HG03521 (cell line): ENCODE data around the gene TMEM41A.

ENCODE experiments used
- ATAC-seq: cut with Tn5 transposase; IDR thresholded peaks from one replicate; pipeline ENCODE4 v1.9.1; 2021; ENCODE audit warnings: mild to moderate bottlenecking, moderate library complexity; ENCODE audit not compliant: unreplicated experiment

The TMEM41A gene

DNA sequence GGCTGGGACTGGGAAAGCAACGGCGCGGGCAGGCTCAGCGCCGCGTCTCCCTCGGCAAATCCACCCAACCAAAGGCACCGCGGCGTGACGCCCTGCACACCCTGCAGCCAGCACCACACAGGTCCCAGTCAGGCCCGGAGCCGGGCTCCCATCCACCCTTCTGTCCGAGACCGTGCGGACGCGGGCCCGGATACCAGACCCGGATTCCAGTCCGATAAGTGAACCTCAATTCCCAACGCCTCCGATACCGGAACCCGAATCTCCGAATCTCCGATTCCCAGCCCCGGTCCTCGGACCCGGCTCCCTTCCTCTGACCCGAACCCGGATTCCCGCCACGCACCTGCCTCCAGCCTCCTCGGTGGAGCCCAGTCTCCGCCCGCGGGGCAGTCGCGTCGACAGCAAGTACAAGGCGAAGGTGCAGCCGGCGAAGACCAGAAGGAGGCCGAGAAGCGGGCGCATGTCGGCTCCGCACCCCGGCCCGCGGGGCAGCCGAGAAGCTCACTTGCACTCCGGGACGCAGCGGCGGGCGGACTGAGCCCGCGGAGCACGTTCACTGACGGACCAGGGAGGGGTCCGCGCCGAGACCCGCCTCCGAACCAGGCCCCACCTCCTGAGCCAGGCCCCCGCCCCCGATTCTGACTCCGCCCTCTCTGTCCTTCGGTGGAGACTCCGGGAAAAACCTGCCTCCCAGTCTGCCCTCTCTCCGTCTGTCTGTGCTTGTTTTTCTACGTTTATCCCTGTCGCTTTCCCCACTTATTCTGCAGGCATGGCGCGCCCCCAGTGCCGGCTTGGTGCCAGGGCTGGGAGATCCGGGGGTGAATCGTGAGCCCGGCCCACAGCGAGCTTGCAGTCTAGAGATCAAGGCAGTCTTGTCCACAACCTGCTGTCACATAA is at the start of gene TMEM41A:
Gene TMEM41A, minus strand, starts transcription at position 533 of the 894 bp plus-strand sequence. Its CDS starts 74 bp downstream, at position 459.
- peak; percentile 98 for ATAC-seq

DNA sequence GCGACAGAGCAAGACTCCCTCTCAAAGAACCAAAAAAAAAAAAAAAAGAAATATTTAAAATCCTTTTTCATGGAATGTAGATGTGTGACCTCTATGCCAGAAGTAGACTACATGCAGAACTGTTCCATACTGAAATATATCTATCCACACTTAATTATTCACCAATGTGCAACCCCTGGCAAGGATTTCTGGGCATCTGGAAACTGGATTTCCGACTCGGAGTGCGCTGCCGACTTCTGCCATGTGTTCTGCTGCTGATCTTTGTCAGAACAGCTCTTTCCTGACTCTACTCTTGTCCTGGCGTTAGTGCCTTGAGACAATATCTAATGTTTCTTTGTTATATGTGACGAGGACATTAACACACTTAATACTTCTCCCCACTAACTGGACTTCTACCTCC is 41.9 kb upstream of the TMEM41A start:
- no peak for ATAC-seq

DNA sequence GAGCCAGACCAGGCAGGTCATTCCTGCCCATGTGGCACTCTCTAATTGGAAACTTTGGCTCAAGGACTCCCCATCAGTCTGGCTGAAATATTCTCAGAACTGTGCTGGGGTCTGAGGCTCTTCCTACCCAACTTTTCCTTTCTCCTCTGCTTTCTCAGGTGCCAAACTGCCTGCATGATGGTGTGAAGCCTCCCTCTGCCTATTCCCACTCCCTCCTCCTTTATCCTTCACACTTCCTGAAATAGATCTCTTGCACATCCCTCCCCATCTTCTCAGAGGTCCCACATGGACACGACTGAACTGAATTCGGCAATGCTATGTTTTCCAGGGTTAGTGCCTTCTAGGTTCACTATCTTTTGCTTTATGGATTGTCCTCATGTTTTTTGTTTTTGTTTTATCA is 41.1 kb upstream of the TMEM41A start:
- no peak for ATAC-seq

DNA sequence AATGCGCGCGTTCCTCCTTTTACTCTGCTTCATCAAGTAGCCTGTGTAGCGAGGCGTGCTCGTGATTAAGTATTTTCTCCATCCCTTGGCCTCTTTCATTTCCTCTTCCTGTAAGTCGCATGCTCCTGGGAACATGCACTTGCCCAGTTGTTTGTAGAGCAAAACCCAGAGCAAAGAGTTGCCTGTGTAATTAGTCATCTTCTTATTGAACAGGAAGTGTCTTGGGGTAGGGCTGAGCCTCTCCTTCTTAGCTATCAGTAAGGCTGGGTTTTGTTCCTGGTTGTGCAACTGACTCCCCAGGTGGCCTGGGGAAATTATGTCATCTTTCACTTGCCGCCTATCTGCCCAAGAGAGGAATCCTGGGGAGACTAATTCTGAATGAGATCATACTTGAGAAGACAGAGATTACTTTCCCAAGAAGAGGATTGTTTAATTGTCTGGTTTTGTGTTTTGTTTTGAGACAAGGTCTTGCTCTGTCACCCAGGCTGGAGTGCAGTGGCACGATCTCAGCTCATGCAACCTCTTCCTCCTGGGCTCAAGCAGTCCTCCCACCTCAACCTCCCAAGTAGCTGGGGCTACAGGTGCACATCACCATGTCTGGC is 38.6 kb upstream of the TMEM41A start:
- peak; percentile 98 for ATAC-seq

DNA sequence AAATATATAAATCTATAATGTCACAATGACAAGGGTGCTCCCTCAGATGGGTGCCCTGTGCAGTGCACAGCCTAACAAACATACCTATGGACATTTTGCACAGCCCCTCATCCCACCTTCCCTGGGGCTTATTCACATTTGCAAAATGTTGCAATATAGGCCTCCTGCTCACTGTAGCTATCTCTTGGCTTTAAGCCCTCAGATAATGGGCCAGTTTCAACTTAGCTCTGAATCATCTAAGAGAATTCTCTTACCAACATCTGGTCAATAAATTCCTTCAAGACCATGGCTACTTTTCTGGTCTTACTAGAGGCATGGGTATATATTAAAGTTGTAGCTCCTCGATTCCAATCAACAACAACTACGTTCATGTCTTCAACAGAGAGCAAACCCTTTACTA is 35.7 kb upstream of the TMEM41A start:
- ATAC-seq: no peak

DNA sequence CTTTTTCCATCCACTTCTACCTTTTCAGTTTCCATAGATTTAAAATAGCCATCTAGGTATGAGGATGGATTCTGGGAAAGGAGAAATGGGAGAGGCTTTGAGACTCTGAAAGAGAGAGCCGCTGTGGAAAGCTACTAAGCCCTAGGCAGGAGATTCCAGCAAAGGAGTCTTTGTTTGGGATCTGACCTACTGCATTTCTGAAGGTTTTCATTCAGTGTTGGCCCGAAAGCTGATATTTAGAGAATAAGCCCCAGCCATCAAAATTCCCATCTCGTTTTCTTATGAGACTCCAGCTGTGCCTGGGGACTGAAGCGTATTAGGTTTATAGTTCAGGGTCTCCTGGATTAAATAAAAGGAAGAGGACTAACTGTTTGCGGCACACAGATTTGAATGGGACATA is 34.1 kb upstream of the TMEM41A start:
- ATAC-seq: no peak

DNA sequence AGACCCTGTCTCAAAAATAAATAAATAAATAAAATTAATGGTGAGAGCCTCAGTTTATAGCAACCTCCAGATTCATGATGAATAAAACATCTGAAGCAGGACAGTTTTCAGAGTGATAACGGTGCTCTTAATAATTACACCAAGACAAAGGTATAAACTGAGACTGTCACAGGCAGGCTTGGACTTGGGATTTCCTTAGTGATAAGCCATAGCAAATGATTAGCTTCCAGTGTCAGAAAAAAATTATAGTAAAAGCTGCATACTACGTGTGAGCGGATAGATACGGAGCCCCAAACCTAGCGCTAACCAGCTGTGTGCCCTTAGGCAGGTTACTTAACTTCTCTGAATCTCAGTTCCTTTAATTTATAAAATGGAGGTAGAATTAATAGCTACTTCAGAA is 32.0 kb upstream of the TMEM41A start:
- ATAC-seq: no peak

DNA sequence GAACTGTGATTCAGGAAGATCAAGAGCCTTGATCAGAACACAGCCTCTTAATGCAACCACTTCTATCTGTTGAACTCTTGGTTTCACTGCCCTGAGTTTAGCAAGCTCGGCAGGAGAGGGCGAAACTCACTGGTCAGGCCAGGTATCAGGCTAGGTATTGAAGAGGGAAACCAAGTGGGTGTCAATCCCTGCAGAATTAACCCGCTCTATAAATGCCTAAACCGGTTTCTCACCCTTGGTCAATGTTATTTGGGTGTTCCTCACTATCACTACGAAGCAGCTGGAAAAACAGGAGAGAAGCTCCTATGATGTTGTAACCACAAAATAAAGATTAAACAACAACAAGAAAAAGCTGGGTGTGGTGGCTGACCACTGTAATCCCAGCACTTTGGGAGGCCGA is 29.7 kb upstream of the TMEM41A start:
- ATAC-seq: no peak

DNA sequence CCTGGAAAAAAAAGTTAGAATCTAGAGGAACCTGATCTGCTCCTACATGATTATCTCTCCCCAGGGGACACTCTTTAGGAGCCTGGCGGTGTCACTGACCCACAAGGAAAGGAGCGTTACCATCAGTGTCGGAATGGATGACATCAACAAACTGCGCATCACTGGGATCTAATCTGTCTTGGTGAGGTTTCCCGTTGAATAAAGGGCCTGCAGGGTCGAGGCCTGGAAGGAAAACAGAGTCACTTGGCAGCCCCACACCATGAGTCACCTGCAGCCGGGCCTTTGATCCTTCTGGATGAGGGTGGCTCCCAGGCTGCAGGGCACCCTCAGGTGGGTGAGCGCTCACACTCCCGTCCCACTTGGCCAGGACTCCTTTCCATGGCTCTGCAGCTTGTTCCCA is 28.5 kb upstream of the TMEM41A start:
- no peak for ATAC-seq

DNA sequence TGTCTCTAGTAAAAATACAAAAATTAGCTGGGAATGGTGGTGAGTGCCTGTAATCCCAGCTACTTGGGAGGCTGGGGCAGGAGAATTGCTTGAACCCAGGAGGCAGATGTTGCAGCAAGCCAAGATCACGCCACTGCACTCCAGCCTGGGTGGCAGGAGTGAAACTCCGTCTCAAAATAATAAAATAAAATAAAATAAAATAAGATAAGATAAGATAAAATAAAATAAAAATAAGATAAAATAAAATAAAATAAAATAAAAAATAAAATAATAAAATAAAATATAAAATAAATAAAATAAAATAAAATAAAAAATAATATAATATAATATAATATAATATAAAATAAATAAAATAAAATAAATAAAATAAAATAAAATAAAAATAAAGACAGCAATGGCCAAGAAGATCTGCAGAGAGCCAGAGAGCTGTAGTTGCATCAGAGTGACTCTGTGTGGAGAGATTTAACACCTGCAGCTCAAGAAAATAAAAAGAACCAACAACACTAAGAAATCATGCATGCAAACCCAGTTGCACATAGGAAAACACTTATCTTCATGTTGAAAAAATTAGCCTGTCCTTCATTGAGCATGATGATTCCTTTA is 27.6 kb upstream of the TMEM41A start:
- ATAC-seq: no peak

DNA sequence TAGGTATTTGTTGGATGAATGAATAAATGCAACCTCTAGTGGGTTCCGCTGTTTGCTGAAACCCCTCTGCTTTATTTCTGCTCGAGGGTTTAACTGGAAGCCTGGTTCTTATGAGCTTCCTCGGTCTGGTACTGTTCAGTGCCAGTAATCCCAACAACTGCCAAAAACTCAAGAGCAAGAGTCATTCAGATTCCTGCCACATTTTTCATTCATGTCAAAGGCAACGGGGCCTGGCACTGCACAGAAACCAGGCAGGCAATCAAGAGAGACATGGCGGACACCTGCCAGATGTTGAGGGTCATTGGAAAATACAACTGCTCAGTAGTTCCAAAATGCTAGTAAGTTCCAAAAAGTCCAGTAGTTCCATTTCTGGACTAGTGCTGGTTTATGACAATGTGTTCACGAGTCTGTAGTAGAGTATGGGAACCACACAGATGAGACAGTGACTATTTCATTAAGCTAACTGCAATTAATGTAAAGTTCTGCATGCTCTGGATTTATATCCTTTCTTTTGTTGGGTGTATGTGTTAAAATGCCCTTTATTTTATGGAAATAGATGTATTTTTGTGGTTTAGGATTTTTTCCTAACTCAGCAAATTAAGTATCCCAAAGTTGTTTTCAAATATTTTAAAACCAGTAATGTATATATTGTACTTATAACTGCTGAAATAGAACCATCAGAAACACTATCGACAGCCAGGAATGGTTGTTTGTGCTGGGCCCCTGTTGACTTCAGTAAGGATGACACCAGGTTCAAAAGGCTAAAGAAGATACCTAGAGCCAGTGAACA is 22.7 kb upstream of the TMEM41A start:
- ATAC-seq: no peak

DNA sequence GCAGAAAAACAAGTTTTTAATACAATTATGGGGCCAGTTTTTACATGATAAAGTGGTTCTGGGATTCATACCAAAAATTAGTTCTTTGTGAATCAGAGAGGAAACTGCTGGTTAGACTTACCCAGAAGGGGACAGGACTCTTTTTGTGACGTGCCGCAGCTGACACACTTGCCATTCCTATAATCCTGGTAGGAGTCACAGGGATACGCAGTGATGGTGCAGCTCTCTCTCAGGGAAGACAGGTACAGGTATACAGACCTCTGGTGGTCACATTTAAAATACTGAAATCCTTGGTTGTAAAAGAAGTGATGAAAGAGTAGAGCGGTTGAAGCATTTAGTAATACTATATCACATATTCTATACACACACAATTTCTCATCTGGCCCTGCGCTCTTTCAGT is 20.2 kb upstream of the TMEM41A start:
- no peak for ATAC-seq

DNA sequence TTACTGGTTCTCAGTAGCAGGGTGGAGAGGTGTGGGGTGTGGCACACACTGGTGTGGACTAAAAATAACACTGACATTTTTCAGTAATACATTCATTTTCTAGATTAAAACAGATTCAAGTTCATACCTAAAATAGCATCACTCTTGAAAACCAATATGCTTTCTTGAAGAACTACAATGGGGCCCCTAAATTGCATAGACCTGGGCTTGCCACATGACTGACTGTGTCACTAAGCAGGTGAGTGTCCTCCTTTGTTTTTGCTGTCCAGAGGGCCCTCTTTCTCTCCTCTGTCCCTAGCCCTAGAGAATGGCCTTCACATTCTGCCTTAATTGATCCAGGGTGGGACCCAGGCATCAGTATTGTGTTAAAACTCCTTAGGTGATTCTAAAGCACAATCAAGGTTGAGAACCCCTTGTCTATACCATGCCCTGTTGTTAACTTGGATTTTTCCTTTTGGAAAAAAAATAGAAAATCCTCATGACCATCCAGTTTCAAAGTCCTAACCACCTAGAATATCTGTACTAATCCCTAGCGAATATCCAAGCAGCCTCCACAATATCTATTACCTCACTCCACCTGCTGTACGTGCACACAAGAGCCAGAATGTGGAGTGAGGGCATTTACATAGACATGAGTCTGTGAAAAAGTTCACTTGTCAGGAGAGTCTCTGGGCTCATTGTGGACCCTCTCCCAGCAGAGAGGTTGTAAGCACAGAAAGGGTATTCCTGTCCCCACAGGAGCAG is 18.7 kb upstream of the TMEM41A start:
- peak; percentile 50 for ATAC-seq

DNA sequence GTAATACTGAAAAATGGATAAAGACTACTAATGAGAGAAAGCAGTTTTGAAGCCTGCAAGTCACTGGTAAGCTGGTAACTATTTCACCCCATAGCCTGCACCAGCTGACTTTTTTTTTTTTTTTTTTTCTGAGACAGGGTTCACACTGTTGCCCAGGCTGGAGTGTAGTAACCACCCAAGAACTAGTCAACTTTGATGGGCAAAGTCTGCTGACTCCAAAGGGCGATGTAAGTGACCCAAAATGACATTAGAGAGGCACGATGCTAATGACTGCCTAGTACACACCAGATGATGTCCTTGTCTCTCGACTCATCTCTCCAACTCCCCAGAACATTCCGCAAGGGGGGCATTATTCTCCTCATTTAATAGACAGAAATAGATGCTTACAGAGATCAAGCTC is 12.9 kb upstream of the TMEM41A start:
- no peak for ATAC-seq

DNA sequence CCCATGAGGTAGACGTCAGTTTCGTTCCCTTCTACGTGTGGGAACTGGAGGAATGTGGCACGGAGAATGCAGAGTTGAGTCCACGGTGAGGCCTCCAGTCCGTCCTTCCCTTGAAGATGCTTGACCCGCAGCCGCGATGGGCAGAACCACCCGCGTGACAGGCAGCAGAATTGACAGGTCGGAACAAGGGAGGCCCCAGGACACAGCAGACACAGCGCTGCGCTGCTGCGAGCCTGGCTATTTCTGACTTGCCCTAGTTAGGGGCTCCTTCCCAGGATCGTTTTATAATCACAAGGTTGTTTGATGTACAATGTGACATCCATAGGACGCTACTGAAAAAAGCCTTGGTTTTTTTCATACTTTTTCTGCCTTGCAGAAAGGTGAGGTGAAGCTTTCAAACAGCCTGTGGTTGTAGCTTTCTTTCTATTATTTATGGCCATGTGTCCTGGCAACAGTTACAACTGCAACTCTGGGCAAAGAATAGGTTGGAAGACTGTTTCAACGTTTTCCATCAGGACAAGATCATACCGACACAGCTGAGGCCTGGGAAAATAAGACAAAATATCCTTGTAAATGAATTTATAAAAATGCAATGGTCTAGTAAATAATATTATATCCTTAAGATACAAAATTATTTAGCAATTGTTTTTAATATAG is 9.6 kb upstream of the TMEM41A start:
- no peak for ATAC-seq

DNA sequence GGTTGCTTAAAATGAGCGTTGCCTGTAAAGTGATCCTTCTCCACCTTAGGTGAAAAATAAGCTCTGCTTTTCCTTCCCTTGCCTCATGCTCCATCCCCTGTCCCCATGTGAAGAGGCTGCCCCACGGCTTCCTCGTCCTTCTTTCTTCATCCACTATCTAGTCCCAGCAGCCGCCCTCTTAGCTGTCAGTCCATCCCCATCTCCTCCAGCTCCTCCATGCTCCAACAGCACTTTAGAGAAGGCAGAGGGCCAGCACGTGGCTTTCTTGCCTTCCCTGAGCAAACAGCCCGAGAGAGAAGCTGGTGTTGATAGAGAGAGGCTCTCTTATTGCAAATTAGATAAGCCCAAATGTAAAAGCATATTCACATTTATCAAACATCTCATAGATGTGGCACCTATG is 9.0 kb upstream of the TMEM41A start:
- ATAC-seq: no peak

DNA sequence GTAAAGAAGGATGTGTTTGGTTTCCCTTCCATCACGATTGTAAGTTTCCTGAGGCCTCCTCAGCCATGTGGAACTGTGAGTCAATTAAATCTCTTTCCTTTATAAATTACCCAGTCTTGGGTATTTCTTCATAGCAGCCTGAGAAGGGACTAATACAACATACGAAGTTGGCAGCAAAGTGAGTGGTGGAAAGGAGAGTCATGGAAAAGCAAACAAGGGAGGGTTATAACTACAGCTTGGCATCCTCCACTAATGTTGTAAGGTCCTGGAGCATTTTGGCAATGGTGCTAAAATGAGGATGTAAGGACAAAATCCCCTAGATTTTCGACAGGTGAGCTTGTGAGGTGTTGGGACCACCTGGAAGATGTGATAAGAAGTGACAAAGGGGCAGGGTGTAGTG is 5.8 kb upstream of the TMEM41A start:
- no peak for ATAC-seq

DNA sequence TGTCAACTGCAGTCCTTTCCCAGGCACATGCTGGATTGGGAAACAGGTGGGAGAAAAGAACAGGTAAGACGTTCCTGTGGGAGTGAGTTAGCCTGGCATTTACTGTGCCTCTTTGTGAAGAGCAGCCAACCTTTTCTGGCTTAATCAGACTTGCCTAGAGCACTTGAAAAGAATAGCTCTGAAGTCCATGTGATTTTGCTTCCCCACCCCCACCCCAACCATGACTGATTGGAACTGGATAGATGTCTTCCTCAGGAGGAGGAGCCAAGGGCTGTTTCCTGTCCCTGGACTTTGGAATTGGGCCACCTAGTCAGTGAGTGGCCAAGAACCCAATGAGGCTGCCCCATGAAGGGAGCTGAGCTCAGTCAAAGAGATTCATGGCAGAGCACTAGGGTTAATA is 4.7 kb upstream of the TMEM41A start:
- no peak for ATAC-seq

DNA sequence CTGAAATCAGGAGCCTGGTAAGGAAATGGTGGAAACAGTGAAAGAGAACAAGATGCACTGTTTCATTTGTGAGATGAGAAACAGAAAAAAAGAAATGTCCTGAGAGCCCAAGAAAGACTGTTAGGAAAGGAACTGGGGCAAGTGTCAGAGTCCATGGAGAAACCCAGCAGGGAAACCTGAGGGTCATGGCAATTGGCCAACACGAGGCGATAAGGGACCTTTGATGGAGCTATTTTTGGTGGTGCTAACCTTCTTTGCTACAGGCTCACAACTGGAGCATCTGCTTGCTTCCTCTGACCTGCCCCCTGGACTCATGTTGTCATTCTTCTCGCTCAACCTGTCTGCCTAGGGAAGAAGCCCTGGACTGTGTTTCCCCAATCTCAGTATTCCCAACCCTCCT is 4.2 kb upstream of the TMEM41A start:
- ATAC-seq: no peak

DNA sequence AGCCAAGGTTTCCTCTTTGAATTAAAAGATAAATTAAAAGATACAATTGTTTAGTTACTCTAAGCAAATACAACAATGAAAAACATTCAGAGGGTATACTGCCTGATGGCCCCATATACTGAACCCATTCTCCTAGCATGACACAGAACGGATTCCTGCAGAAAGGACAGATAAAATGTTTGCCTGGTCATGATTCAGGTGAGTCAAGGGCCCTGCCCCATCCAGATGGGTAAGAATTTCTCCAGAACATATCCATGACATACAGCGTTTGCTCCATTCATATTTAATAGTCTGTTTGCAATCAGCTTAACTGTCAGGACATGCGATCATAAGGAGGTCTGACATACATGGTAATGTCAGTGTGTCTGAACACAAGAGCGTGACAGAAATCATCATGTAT is 8.6 kb downstream of the TMEM41A start:
- ATAC-seq: no peak
